Activated T-helper 9 cell treated with anti-CD3 and anti-CD28 coated beads, Interleukin-2, amount 50 U/mL, for 16 hours (primary cell): Measurements from ENCODE around the gene PDRG1.
"Not testable (repeated sequence)": the region's sequence is repeated elsewhere in the genome, so short reads cannot be mapped to it uniquely, and the experiment has no call there.

Experiments used
- DNase-seq: peaks from one replicate; pipeline ENCODE4 v3.0.0-alpha.2; 2020; ENCODE audit warnings: low read depth

The PDRG1 gene

GRCh38 chr20:31926493-31926892 lies 25.4 kb downstream of the PDRG1 start:
- DNase-seq, result no peak

GRCh38 chr20:31925631-31926030 lies 26.2 kb downstream of the PDRG1 start:
- DNase-seq, result no peak

- DNase-seq, result no peak
Measured at GRCh38 chr20:31924561-31924960, 27.3 kb downstream of the PDRG1 start.

GRCh38 chr20:31923388-31924331 lies 28.2 kb downstream of the PDRG1 start:
- no peak for DNase-seq

- DNase-seq, result no peak
Measured at GRCh38 chr20:31922588-31922987, 29.3 kb downstream of the PDRG1 start.

GRCh38 chr20:31922181-31922580 lies 29.7 kb downstream of the PDRG1 start:
- no peak for DNase-seq

- not testable (repeated sequence) for DNase-seq
Measured at GRCh38 chr20:31921480-31921879, 30.4 kb downstream of the PDRG1 start.

- no peak for DNase-seq
Measured at GRCh38 chr20:31920275-31920855, 31.5 kb downstream of the PDRG1 start.

GRCh38 chr20:31919410-31920155 lies 32.3 kb downstream of the PDRG1 start:
- no peak for DNase-seq

GRCh38 chr20:31918466-31919105 lies 33.3 kb downstream of the PDRG1 start:
- no peak for DNase-seq

- not testable (repeated sequence) for DNase-seq
Measured at GRCh38 chr20:31917962-31918412, 33.9 kb downstream of the PDRG1 start.

- no peak for DNase-seq
Measured at GRCh38 chr20:31916708-31917107, 35.1 kb downstream of the PDRG1 start.

GRCh38 chr20:31915491-31916280 lies 36.2 kb downstream of the PDRG1 start:
- DNase-seq, result no peak

- DNase-seq, result no peak
Measured at GRCh38 chr20:31914170-31914569, 37.7 kb downstream of the PDRG1 start.

GRCh38 chr20:31913431-31914157 lies 38.3 kb downstream of the PDRG1 start:
- DNase-seq, result no peak

GRCh38 chr20:31910071-31910803 lies 41.6 kb downstream of the PDRG1 start:
- no peak for DNase-seq

GRCh38 chr20:31909253-31910070 lies 42.4 kb downstream of the PDRG1 start:
- no peak for DNase-seq

- DNase-seq, result no peak
Measured at GRCh38 chr20:31908424-31908823, 43.4 kb downstream of the PDRG1 start.

GRCh38 chr20:31908016-31908415 lies 43.8 kb downstream of the PDRG1 start:
- no peak for DNase-seq
